Measurements from ENCODE around the gene R3HDM2. TPM values are rescaled to one million over a fixed set of nuclear protein-coding genes. Genes with fewer than 3 reads are reported as not detected.

Gene R3HDM2
- total and polyA plus RNA-seq, 2 of the 13 experiments (the other 11 are each of a cell fraction or from before 2014, with no cell fraction given): 11.1 to 23.5 TPM

- TF ChIP-seq ZNF660 (CRISPR knock-in tag; IDR thresholded peaks at IDR 0.05; ENCODE audit: borderline replicate concordance, low read depth) (no peak), KDM4B (CRISPR knock-in tag; IDR thresholded peaks at IDR 0.05) (no peak), ZNF746 (CRISPR knock-in tag; IDR thresholded peaks at IDR 0.05) (no peak), PAXIP1 (CRISPR knock-in tag; conservative IDR thresholded peaks at IDR 0.05) (no peak), SOX5 (CRISPR knock-in tag; IDR thresholded peaks at IDR 0.05; ENCODE audit: borderline replicate concordance) (no peak), NRL (CRISPR knock-in tag; IDR thresholded peaks at IDR 0.05; ENCODE audit: borderline replicate concordance) (no peak), RBAK (CRISPR knock-in tag; IDR thresholded peaks at IDR 0.05) (no peak), BCL3 (CRISPR knock-in tag; IDR thresholded peaks at IDR 0.05) (peak; percentile 22; the same call in 1 of the 2 replicates), CENPBD1 (CRISPR knock-in tag; IDR thresholded peaks at IDR 0.05; ENCODE audit: borderline replicate concordance, low read depth) (no peak), E2F2 (CRISPR knock-in tag; IDR thresholded peaks at IDR 0.05; ENCODE audit: borderline replicate concordance) (no peak), TSC22D2 (CRISPR knock-in tag; IDR thresholded peaks at IDR 0.05; ENCODE audit: borderline replicate concordance) (no peak), FOXM1 (CRISPR knock-in tag; IDR thresholded peaks at IDR 0.05) (no peak), KDM1A (CRISPR knock-in tag; IDR thresholded peaks at IDR 0.05) (no peak), SATB2 (CRISPR knock-in tag; IDR thresholded peaks at IDR 0.05) (no peak), ZNF607 (CRISPR knock-in tag; IDR thresholded peaks at IDR 0.05; ENCODE audit: borderline replicate concordance) (peak; percentile 41; the same call in 1 of the 2 replicates), ZNF24 (IDR thresholded peaks at IDR 0.05) (no peak), ZNF597 (CRISPR knock-in tag; IDR thresholded peaks at IDR 0.05) (no peak), UBTF (CRISPR knock-in tag; IDR thresholded peaks at IDR 0.05) (peak; percentile 62), HCFC1 (IDR thresholded peaks at IDR 0.05; ENCODE audit: low read depth, low read length) (0 out of 2 replicates have a peak, but pooled peaks have one; percentile 15)
Observed at GRCh38 chr12:57459055-57459749, 28.4 kb upstream of the R3HDM2 start (continued).
